Sigmoid colon (tissue), 7 donors: ENCODE measurements around the gene ZNF638. TPM values are rescaled to one million over a fixed set of nuclear protein-coding genes. Genes with fewer than 3 reads are reported as not detected.

ENCODE experiments used
- DNase-seq: peaks from one replicate; pipeline ENCODE4 v3.0.0-alpha.2; 2019
- H3K27ac ChIP-seq, 4 donors: fragments of 200-600 bp; sonication (generic); one replicate each; pipeline ENCODE4 v1.5.1; 2016 to 2019; ENCODE audit warnings: mild to moderate bottlenecking in 1 of 4
- H3K27me3 ChIP-seq, 3 donors: fragments of 200-600 bp; sonication (generic); one replicate each; pipeline ENCODE4 v1.5.1; 2019; ENCODE audit warnings: mild to moderate bottlenecking in 1 of 3
- H3K36me3 ChIP-seq, 4 donors: fragments of 200-600 bp; sonication (generic); one replicate each; pipeline ENCODE4 v1.5.1; 2016 to 2019
- H3K4me1 ChIP-seq, 4 donors: fragments of 200-600 bp; sonication (generic); one replicate each; pipeline ENCODE4 v1.5.1; 2017 to 2019
- H3K4me3 ChIP-seq, 4 donors: fragments of 200-600 bp; sonication (generic); one replicate each; pipeline ENCODE4 v1.5.1; 2017 to 2019; ENCODE audit warnings: mild to moderate bottlenecking in 2 of 4, moderate library complexity in 1 of 4
- H3K9me3 ChIP-seq, 4 donors: fragments of 200-600 bp in 3 of 4; sonication (generic) in 3 of 4; one replicate each; pipeline versions ENCODE4 v1.5.1 to v1.6.1; 2013 to 2019
- CTCF ChIP-seq, 4 experiments: fragments of 450-650 bp in 3 of 4; fragments of 200-600 bp in 1 of 4; IDR thresholded peaks; one replicate each; pipeline ENCODE4 v1.5.1; 2016 to 2019; ENCODE audit warnings: antibody characterized with exemption in 4 of 4, mild to moderate bottlenecking in 3 of 4, moderate library complexity in 2 of 4
- EP300 ChIP-seq, 4 donors: sonication (generic); formaldehyde crosslinking; IDR thresholded peaks; one replicate each; pipeline ENCODE4 v1.6.1; 2017; ENCODE audit warnings: antibody characterized with exemption in 4 of 4
- POLR2A ChIP-seq, 2 donors: fragments of 450-650 bp; IDR thresholded peaks; one replicate each; pipeline ENCODE4 v1.6.1; 2016; ENCODE audit warnings: antibody characterized with exemption in 2 of 2, mild to moderate bottlenecking in 2 of 2, moderate library complexity in 2 of 2
- POLR2AphosphoS5 ChIP-seq, 4 donors: sonication (generic); formaldehyde crosslinking; IDR thresholded peaks; one replicate each; pipeline ENCODE4 v1.6.1; 2017; ENCODE audit warnings: antibody characterized with exemption in 4 of 4
- WGBS, 2 donors: extraction: QIAGEN DNeasy Blood & Tissue Kit; methylation state at CpG; one replicate each; pipeline ENCODE4 v1.1.7; 2013; 5-methylcytosine and 5-hydroxymethylcytosine counted together
- intact Hi-C: fragments of 100-400 bp; cut with DNase I; formaldehyde crosslinking; loops from one replicate; pipeline ENCODE4 v1.15.1; 2023
- polyA plus RNA-seq, 3 donors: library from polyadenylated mRNA; stranded (reverse); fragments of 200-250 nt; gene quantifications; one replicate each; pipeline ENCODE4 v1.2.3, GENCODE V29; 2013
- total RNA-seq, 4 donors: library from RNA; depleted of rRNA; stranded (reverse); fragments of >200 nt; gene quantifications; one replicate each; pipeline ENCODE4 v1.1.0, GENCODE V29; 2016
- donor health status: healthy with polysubstance abuse.
- donor health status: Bipolar disorder and iron deficiency.
- donor health status: healthy.

ZNF638 gene
- total and polyA plus RNA-seq, 7 donors: 28.7 to 184 (median 161) TPM

GRCh38 chr2:71467180-71467815 is 135.7 kb downstream of the ZNF638 start:
- H3K4me3 ChIP-seq: peak overlapping the region; percentile 49 to 82 (median 70)
- H3K27me3 ChIP-seq: peaks cover 0 to 5% (median 0%) of the 10 kb centered on the region in 3 donors
- peak overlapping the region; percentile 36 to 70 (median 65) for H3K27ac ChIP-seq
- TF ChIP-seq POLR2A (IDR thresholded peaks at IDR 0.05): no peak
- no peak for TF ChIP-seq CTCF (IDR thresholded peaks at IDR 0.05)
- no peak for TF ChIP-seq POLR2AphosphoS5 (IDR thresholded peaks at IDR 0.05)
- no peak for TF ChIP-seq EP300 (IDR thresholded peaks at IDR 0.05)
- intact Hi-C loops: loop anchor here (2.0 kb wide), 1 partner anchor 42 kb away; no protein-coding TSS in a partner anchor
- WGBS, 2 donors: 15% methylated on average over 7 of the region's 7 CpGs
- H3K4me1 ChIP-seq: peaks cover 0 to 53% (median 26%) of the 10 kb centered on the region in 4 donors
- no peak for DNase-seq
- no peaks in the 10 kb centered on the region for H3K36me3 ChIP-seq
- no peaks in the 10 kb centered on the region for H3K9me3 ChIP-seq

- Histone ChIP-seq H3K9me3 (no peaks in the 10 kb centered on the region), H3K27me3 (peaks cover 0 to 5% (median 0%) of the 10 kb centered on the region in 3 donors), H3K36me3 (no peaks in the 10 kb centered on the region), H3K4me3 (no peak overlapping the region), H3K27ac (no peak overlapping the region), H3K4me1 (peaks cover 0 to 44% (median 17%) of the 10 kb centered on the region in 4 donors)
- WGBS, 2 donors: 68 to 77% methylated on average over 11 of the region's 11 CpGs
- intact Hi-C loops: no loop called here
- DNase-seq: no peak
- TF ChIP-seq EP300 (IDR thresholded peaks at IDR 0.05): no peak
- no peak for TF ChIP-seq CTCF (IDR thresholded peaks at IDR 0.05)
- no peak for TF ChIP-seq POLR2AphosphoS5 (IDR thresholded peaks at IDR 0.05)
- TF ChIP-seq POLR2A (IDR thresholded peaks at IDR 0.05): no peak
Observed at GRCh38 chr2:71468279-71469015, 136.9 kb downstream of the ZNF638 start.

DNA sequence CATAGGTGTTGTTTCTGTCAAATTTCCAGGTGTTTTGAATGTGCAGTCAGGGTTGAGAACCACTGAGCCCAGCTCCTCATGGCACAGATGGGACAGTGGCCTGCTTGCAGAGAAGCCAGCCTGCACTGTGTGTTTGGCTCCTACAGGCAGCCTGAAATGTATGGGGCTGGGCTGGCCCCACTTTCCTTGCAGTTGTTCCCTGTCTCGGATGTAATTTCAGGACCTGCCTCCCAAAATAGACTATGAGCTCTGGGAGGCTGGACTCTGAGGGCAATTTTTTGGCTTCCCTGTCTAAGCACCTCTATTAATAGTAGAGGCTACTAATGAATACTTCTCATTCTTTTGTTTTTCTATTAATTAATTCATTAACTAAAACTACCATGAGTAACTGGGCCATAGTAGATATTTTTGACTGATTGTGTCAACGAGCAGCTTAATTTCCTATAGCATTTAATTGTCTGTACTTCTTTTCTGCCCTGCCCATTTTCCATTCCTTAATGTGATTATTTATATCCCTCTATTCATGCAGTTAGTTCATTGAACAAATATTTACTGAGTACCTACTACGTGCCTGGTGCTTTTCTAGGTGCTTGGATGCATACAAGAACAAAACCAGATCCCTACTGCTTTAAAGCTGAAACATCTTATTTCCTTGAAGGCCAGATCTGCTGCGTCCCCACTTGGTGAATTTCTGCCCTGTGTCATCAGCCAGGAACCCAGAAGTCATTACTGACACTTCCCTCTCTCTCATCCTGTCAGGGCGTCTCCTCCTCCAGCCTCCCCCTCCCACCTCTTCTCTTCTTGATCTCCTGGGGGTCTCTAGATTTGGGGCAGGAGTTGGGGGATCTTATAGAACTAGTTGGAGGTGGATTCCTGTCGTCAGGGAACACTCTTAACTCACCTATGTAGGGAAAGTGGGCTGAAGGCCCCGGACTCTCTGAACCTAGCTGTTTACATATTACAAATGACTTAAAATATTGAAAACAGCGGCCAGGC is 138.1 kb downstream of the ZNF638 start:
- DNase-seq: no peak
- intact Hi-C loops: no loop called here
- TF ChIP-seq CTCF (IDR thresholded peaks at IDR 0.05) (no peak), POLR2A (IDR thresholded peaks at IDR 0.05) (no peak), EP300 (IDR thresholded peaks at IDR 0.05) (no peak), POLR2AphosphoS5 (IDR thresholded peaks at IDR 0.05) (no peak)
- Histone ChIP-seq H3K4me1 (peaks cover 0 to 42% (median 13%) of the 10 kb centered on the region in 4 donors), H3K9me3 (no peaks in the 10 kb centered on the region), H3K4me3 (no peak overlapping the region), H3K27me3 (peaks cover 0 to under 1% (median 0%) of the 10 kb centered on the region in 3 donors), H3K27ac (peak overlapping the region in 1 of 4 donors; percentile 8), H3K36me3 (no peaks in the 10 kb centered on the region)
- WGBS, 2 donors: 57 to 76% methylated on average over 8 of the region's 8 CpGs

- TF ChIP-seq CTCF (IDR thresholded peaks at IDR 0.05) (no peak), POLR2AphosphoS5 (IDR thresholded peaks at IDR 0.05) (no peak)
- no peak for DNase-seq
- 33 to 73% methylated on average over 1 of the region's 1 CpG for WGBS, 2 donors
- intact Hi-C loops: no loop called here
- no peak overlapping the region for H3K4me3 ChIP-seq
- H3K27ac ChIP-seq: no peak overlapping the region
- H3K27me3 ChIP-seq: no peaks in the 10 kb centered on the region
- H3K9me3 ChIP-seq: no peaks in the 10 kb centered on the region
- H3K4me1 ChIP-seq: peaks cover 0 to 31% (median 5%) of the 10 kb centered on the region in 4 donors
- H3K36me3 ChIP-seq: no peaks in the 10 kb centered on the region
Observed at GRCh38 chr2:71471276-71471675, 139.7 kb downstream of the ZNF638 start.
